GM18502 (cell line): ENCODE data around the gene HSD17B8.

ENCODE experiments used
- ATAC-seq: cut with Tn5 transposase; IDR thresholded peaks from one replicate; pipeline ENCODE4 v1.9.1; 2021; ENCODE audit warnings: mild to moderate bottlenecking; ENCODE audit not compliant: unreplicated experiment, poor library complexity

Gene HSD17B8

GRCh38 chr6:33204415-33205190 is at the start of gene HSD17B8:
Gene HSD17B8 (plus strand): TSS chr6:33204655. CDS start chr6:33204669, 14 bp downstream.
- peak; percentile 49 for ATAC-seq

DNA sequence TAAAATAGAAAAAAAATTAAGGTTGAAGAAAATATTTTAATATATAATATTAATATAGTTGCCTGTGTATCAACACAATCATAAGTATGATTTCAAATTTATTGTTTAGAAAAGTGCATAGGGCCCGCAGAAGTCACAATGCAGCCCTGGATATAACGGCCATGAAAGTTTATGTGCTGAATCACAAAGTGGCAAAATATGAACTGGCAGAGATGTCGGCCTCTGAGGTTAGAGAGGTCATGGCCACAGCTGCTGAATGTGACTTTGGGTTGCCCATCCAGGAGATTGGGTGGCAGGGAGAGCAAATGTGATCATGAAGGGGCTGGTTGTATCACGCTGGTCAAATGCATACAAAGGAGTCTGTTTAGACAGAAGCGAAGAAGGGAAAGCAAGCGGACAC is 47.9 kb upstream of the HSD17B8 start:
- ATAC-seq: no peak

DNA sequence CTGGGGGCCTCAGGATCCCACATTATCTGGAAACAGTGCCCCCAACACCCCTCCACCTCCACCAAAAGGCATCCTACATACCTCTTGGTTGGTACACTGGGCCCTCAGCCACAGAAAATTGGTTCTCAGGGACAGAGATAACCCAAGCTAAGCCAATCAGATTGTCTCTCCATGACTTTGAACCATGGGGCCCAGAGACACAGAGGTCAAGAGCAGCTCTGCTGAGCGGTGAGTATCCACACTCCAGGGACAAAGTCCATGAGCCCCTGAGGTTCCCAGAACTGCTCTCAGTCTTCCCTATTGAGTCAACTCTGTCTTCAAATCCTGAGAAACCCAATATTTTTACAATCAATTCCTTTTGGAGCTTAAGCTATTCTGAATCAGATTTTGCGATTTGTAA is 47.5 kb upstream of the HSD17B8 start:
- no peak for ATAC-seq

DNA sequence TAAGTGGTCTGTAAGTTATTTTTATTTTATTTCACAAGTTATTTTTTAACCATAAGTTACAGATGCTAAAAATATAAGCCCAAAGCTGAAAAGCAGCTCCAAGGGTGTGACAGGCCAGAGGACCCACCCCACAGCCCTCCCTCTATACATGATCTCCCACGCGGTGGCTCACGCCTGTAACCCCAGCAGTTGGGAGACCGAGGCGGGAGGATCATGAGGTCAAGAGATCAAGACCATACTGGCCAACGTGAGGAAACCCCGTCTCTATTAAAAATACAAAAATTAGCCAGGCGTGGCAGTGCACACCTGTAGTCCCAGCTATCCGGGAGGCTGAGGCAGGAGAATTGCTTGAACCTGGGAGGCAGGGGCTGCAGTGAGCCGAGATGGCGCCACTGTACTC is 44.4 kb upstream of the HSD17B8 start:
- no peak for ATAC-seq

GRCh38 chr6:33160728-33161344 is 43.6 kb upstream of the HSD17B8 start:
- no peak for ATAC-seq

- no peak for ATAC-seq
These were observed 42.8 kb upstream of the HSD17B8 start for GRCh38 chr6:33161354-33162331.

DNA sequence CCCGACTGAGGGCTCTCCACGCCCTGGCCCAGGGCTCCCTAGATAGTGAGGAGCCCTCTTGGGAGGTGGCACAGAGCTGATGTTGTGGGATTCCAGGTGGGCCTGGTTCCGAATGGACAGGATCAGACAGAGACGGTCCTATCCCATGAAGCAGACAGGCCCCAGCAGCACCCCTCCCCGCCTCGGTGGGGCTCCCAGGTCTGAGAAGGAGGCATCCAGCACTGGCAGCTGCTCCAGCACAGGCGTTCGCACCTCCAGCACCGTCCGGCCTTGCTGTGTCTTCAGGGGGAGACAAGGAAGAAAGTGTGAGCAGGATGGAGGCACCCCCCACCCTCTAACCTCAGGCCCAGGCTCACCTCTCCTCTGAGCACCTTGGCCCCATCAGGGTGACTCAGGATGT is 40.9 kb upstream of the HSD17B8 start:
- ATAC-seq: no peak

DNA sequence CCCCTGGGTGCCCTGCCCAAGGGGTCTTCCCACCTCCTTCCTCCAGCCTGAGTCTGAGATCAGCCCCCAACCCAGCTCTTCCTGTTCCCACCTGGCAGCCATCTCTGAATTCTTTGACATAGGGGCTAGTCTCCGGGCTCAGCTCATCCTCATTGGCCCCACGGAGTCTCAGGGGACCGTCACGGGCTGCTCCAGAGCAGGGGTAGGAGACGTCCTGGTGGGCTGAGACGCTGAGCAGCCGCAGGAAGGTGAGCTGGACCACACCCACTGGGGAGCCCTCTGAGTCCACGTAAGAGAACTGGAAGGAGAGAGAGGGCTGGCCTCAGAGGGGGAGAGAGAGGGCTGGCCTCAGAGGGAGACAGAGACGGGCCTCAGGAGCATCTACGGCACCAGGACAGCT is 40.3 kb upstream of the HSD17B8 start:
- no peak for ATAC-seq

DNA sequence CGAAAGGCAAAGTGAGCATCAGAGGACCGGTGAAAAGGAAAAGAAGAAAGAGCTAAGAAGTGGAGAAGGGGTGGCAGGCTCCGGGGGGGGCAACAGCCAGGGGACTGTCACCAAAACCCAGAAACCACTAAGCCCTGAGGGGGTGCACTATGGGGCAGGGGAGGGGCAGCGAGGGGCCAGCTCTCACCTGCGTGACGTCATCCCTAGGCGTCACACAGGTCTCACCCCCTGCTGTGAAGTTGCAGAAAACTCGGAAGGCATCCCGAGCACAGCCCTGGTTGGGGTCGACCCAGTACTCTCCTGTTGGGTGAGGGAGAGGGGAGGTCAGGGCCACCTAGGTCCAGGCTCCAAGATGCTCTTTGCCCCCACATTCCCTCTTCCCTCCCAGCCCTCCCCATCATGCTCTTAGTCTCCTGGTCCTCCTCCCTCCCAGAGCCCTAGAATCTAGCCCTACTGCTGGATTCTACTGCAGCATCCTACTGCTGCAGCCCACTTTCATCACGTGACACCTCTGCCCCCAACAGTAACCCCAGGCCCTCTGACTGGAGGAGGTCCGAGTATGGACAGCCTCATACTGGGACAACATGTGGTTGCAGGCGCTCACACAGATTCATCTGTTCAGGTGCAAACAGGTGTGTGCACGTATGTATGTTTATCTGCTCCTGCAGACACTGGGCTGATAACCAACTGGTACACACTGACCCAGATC is 39.6 kb upstream of the HSD17B8 start:
- no peak for ATAC-seq

DNA sequence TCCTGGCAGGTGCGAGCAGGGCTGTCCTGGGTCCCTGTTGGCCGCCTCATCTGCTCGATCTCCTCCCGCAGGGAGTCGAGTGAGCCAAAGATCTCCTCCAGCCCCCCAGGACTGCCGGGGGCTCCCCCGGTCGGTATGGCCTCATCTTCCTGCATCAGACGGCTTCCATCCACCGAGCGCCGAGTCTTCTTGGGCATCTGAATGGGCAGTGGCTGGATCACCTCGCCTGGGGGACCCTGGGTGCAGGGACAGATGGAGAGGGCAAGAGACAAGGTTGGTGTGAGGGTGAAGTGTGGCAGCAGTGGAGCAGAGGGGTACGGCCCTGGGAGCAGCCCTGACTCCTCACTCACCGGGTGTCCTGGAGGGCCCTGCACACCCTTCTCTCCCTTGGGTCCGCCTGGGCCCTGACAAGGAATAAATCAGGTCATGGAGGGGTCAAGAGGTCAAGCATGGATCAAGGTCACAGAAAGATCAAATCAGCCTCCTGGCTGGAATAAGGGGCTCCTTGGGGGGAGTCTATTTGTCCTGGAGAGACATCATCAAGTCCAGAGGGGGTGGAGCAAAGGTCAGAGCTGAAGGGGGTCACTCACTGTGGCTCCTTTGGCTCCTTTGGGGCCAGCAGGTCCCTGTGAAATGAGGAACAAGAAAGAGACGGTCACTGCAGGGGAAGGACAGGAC is 38.7 kb upstream of the HSD17B8 start:
- no peak for ATAC-seq

- ATAC-seq: no peak
These were observed 38.1 kb upstream of the HSD17B8 start for GRCh38 chr6:33166363-33166762.

DNA sequence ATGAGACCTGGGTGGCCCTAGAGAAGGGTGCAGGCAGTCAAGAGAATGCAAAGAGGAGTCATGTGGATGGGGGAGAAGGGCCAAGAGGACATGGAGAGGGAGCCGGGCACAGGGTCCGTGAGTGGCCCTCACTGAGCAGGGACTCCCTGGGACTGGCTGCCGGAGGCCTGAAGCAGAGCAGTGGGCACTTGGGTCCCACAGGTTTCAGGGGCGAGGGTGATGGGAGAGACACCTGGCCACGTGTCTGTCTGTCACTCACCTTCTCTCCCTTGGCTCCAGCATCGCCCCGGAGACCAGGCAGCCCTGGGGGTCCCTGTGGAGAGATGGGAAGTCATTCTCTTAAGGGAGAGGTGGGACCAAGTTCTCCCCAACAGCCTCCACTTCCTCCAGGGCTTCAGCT is 37.6 kb upstream of the HSD17B8 start:
- ATAC-seq: no peak

GRCh38 chr6:33167374-33168283 is 36.8 kb upstream of the HSD17B8 start:
- no peak for ATAC-seq

DNA sequence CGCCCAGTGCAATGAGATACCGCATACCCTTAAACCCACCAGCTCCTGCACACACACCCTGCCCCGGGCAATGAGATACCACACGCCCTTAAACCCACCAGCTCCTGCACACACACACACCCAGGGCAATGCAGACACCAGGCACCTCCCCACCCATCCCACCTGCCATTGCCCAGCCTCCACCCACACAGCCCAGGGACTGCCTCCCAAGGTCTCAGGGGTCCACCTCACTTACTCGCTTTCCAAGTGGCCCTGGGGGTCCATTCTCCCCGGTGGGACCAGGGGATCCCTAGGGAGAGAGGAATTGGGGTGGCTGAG is 36.2 kb upstream of the HSD17B8 start:
- ATAC-seq: no peak

GRCh38 chr6:33168639-33169038 is 35.8 kb upstream of the HSD17B8 start:
- no peak for ATAC-seq

GRCh38 chr6:33169291-33170175 is 34.9 kb upstream of the HSD17B8 start:
- ATAC-seq: no peak

GRCh38 chr6:33170176-33171015 is 34.1 kb upstream of the HSD17B8 start:
- no peak for ATAC-seq
